Measurements from ENCODE around the gene PACRG.

The PACRG gene

GRCh38 chr6:162715601-162716000 lies 12.2 kb upstream of the PACRG start:
- Histone ChIP-seq H3K9ac (no peak overlapping the region), H3K27ac (no peak overlapping the region), H3K4me1 (peaks cover 0 to 7% (median 0%) of the 10 kb centered on the region in 10 experiments; a peak in 2 of 20 replicates), H3K4me2 (no peak overlapping the region), H3K4me3 (no peak overlapping the region), H3K36me3 (no peaks in the 10 kb centered on the region), H3K9me3 (replicated peaks in 1 of 11) (peaks cover 0 to 8% (median 0%) of the 10 kb centered on the region in 11 experiments; a peak in 3 of 22 replicates), H3K27me3 (no peaks in the 10 kb centered on the region), H4K20me1 (no peaks in the 10 kb centered on the region)
- TF ChIP-seq Cebpa-rat (IDR thresholded peaks at IDR 0.05) = no peak

GRCh38 chr6:162719528-162719927 lies 8.2 kb upstream of the PACRG start:
- H3K4me1 ChIP-seq = no peaks in the 10 kb centered on the region
- no peak overlapping the region for H3K4me3 ChIP-seq

GRCh38 chr6:162721404-162721687 lies 6.4 kb upstream of the PACRG start:
- Histone ChIP-seq H3K27ac (no peak overlapping the region), H3K9ac (no peak overlapping the region), H3K4me3 (no peak overlapping the region), H3K27me3 (no peaks in the 10 kb centered on the region), H3K9me3 (replicated peaks in 1 of 11) (peaks cover 0 to 8% (median 0%) of the 10 kb centered on the region in 11 experiments; a peak in 3 of 22 replicates), H3K4me2 (no peak overlapping the region), H3K36me3 (no peaks in the 10 kb centered on the region), H3K4me1 (no peaks in the 10 kb centered on the region), H4K20me1 (no peaks in the 10 kb centered on the region)
- no peak for TF ChIP-seq Cebpa-rat (IDR thresholded peaks at IDR 0.05)

More at GRCh38 chr6:162719528-162719927, 8.2 kb upstream of the PACRG start:
- H4K20me1 ChIP-seq = no peaks in the 10 kb centered on the region
- no peak overlapping the region for H3K9ac ChIP-seq
- H3K36me3 ChIP-seq = no peaks in the 10 kb centered on the region
- no peak overlapping the region for H3K4me2 ChIP-seq
- H3K27me3 ChIP-seq = no peaks in the 10 kb centered on the region
- peaks cover 0 to 8% (median 0%) of the 10 kb centered on the region in 11 experiments; a peak in 3 of 22 replicates for H3K9me3 ChIP-seq (replicated peaks in 1 of 11)
- H3K27ac ChIP-seq = no peak overlapping the region
- no peak for TF ChIP-seq Cebpa-rat (IDR thresholded peaks at IDR 0.05)

GRCh38 chr6:162722226-162722625 lies 5.5 kb upstream of the PACRG start:
- no peak overlapping the region for H3K9ac ChIP-seq
- 0 out of 22 replicates have a peak, but pooled peaks cover 0 to under 1% (median 0%) of the 10 kb centered on the region in 11 experiments for H3K9me3 ChIP-seq (replicated peaks in 1 of 11)
- H3K27ac ChIP-seq = no peak overlapping the region
- no peak for TF ChIP-seq Cebpa-rat (IDR thresholded peaks at IDR 0.05)
- H3K4me2 ChIP-seq = no peak overlapping the region
- H3K27me3 ChIP-seq = no peaks in the 10 kb centered on the region
- H4K20me1 ChIP-seq = no peaks in the 10 kb centered on the region
- no peaks in the 10 kb centered on the region for H3K36me3 ChIP-seq
- H3K4me3 ChIP-seq = no peak overlapping the region
- H3K4me1 ChIP-seq = peaks cover 0 to 8% (median 5%) of the 10 kb centered on the region in 10 experiments; a peak in 6 of 20 replicates

GRCh38 chr6:162722633-162723032 lies 5.1 kb upstream of the PACRG start:
- Histone ChIP-seq H3K4me3 (no peak overlapping the region), H3K36me3 (no peaks in the 10 kb centered on the region), H3K4me1 (peaks cover 0 to 10% (median 5%) of the 10 kb centered on the region in 10 experiments; a peak in 6 of 20 replicates), H3K27ac (no peak overlapping the region), H3K9ac (no peak overlapping the region), H3K9me3 (replicated peaks in 1 of 11) (no peaks in the 10 kb centered on the region), H3K27me3 (no peaks in the 10 kb centered on the region), H3K4me2 (no peak overlapping the region), H4K20me1 (no peaks in the 10 kb centered on the region)
- no peak for TF ChIP-seq Cebpa-rat (IDR thresholded peaks at IDR 0.05)

- peak overlapping the region; percentile 68 to 85 (median 77) for H3K4me3 ChIP-seq
- H3K27me3 ChIP-seq = no peaks in the 10 kb centered on the region
- no peaks in the 10 kb centered on the region for H3K36me3 ChIP-seq
- peaks cover 0 to 10% (median 5%) of the 10 kb centered on the region in 10 experiments; a peak in 6 of 20 replicates for H3K4me1 ChIP-seq
- H3K9ac ChIP-seq = peak overlapping the region; percentile 68 to 92 (median 84)
- H3K27ac ChIP-seq = peak overlapping the region in 10 of 11 experiments; percentile 56 to 81 (median 74); a peak in 15 of 22 replicates
- peaks cover 0 to 13% (median 0%) of the 10 kb centered on the region in 11 experiments; a peak in 5 of 22 replicates for H3K9me3 ChIP-seq (replicated peaks in 1 of 11)
- no peaks in the 10 kb centered on the region for H4K20me1 ChIP-seq
- H3K4me2 ChIP-seq = peak overlapping the region; percentile 77 to 94 (median 84)
- no peak for TF ChIP-seq Cebpa-rat (IDR thresholded peaks at IDR 0.05)
These were observed 840 bp upstream of the PACRG start for GRCh38 chr6:162726947-162727321.

GRCh38 chr6:162728197-162728596 lies 423 bp downstream of the PACRG start:
- peak overlapping the region; percentile 77 to 94 (median 84); a peak in 21 of 22 replicates for H3K4me2 ChIP-seq
- H3K9ac ChIP-seq = peak overlapping the region in 2 of 11 experiments; percentile 84 to 87; a peak in 3 of 22 replicates
- TF ChIP-seq Cebpa-rat (IDR thresholded peaks at IDR 0.05) = no peak
- no peaks in the 10 kb centered on the region for H3K27me3 ChIP-seq
- peak overlapping the region in 8 of 10 experiments; percentile 68 to 85 (median 78); a peak in 12 of 20 replicates for H3K4me3 ChIP-seq
- H3K27ac ChIP-seq = peak overlapping the region in 4 of 11 experiments; percentile 16 to 81 (median 61); a peak in 6 of 22 replicates
- peaks cover 0 to 10% (median 5%) of the 10 kb centered on the region in 10 experiments; a peak in 7 of 20 replicates for H3K4me1 ChIP-seq
- no peaks in the 10 kb centered on the region for H4K20me1 ChIP-seq
- H3K36me3 ChIP-seq = no peaks in the 10 kb centered on the region
- H3K9me3 ChIP-seq (replicated peaks in 1 of 11) = peaks cover 0 to 13% (median 0%) of the 10 kb centered on the region in 11 experiments; a peak in 5 of 22 replicates

GRCh38 chr6:162728706-162729105 lies 932 bp downstream of the PACRG start:
- Histone ChIP-seq H3K27ac (peak overlapping the region in 3 of 11 experiments; percentile 44 to 81 (median 78); a peak in 3 of 22 replicates), H3K9ac (no peak overlapping the region), H3K9me3 (replicated peaks in 1 of 11) (peaks cover 0 to 13% (median 0%) of the 10 kb centered on the region in 11 experiments; a peak in 5 of 22 replicates), H4K20me1 (no peaks in the 10 kb centered on the region), H3K27me3 (no peaks in the 10 kb centered on the region), H3K4me1 (peaks cover 0 to 13% (median 6%) of the 10 kb centered on the region in 10 experiments; a peak in 12 of 20 replicates), H3K36me3 (no peaks in the 10 kb centered on the region), H3K4me3 (no peak overlapping the region), H3K4me2 (no peak overlapping the region)
- no peak for TF ChIP-seq Cebpa-rat (IDR thresholded peaks at IDR 0.05)

GRCh38 chr6:162730502-162730901 lies 2.7 kb downstream of the PACRG start:
- H4K20me1 ChIP-seq = no peaks in the 10 kb centered on the region
- H3K4me2 ChIP-seq = no peak overlapping the region
- no peaks in the 10 kb centered on the region for H3K27me3 ChIP-seq
- H3K4me1 ChIP-seq = peaks cover 0 to 15% (median 6%) of the 10 kb centered on the region in 10 experiments; a peak in 12 of 20 replicates
- H3K27ac ChIP-seq = no peak overlapping the region
- no peaks in the 10 kb centered on the region for H3K36me3 ChIP-seq
- TF ChIP-seq Cebpa-rat (IDR thresholded peaks at IDR 0.05) = no peak
- H3K4me3 ChIP-seq = no peak overlapping the region
- peaks cover 0 to 13% (median 0%) of the 10 kb centered on the region in 11 experiments; a peak in 5 of 22 replicates for H3K9me3 ChIP-seq (replicated peaks in 1 of 11)
- no peak overlapping the region for H3K9ac ChIP-seq

GRCh38 chr6:162733489-162733888 lies 5.7 kb downstream of the PACRG start:
- Histone ChIP-seq H3K9ac (no peak overlapping the region), H4K20me1 (no peaks in the 10 kb centered on the region)
- TF ChIP-seq Cebpa-rat (IDR thresholded peaks at IDR 0.05) = no peak

More at GRCh38 chr6:162733489-162733888, 5.7 kb downstream of the PACRG start:
- no peak overlapping the region for H3K4me3 ChIP-seq
- H3K27me3 ChIP-seq = no peaks in the 10 kb centered on the region
- H3K36me3 ChIP-seq = no peaks in the 10 kb centered on the region
- no peak overlapping the region for H3K27ac ChIP-seq
- H3K9me3 ChIP-seq (replicated peaks in 1 of 11) = peaks cover 0 to 13% (median 0%) of the 10 kb centered on the region in 11 experiments; a peak in 5 of 22 replicates
- H3K4me1 ChIP-seq = peaks cover 0 to 8% (median 0%) of the 10 kb centered on the region in 10 experiments; a peak in 7 of 20 replicates
- H3K4me2 ChIP-seq = peak overlapping the region in 5 of 11 experiments; percentile 2 to 49 (median 15); a peak in 4 of 22 replicates

All from BLaER1 treated with 17β-estradiol and CSF1 and Interleukin-3, amounts not matched to agents 10 nM and 100 nM (cell line).